ENCODE results near the gene TMEM242.

- TF ChIP-seq CTCF (IDR thresholded peaks at IDR 0.05; ENCODE audit: extremely low read depth in 1 of 2, insufficient read depth in 1 of 2, low read depth in 1 of 2, low read length in 2 of 2) (no peak), MAX (IDR thresholded peaks at IDR 0.05; ENCODE audit: insufficient read depth, insufficient read length) (no peak), JUN (IDR thresholded peaks at IDR 0.05; ENCODE audit: borderline replicate concordance, insufficient read depth, insufficient read length, low read depth) (no peak), POLR2AphosphoS5 (IDR thresholded peaks at IDR 0.05; ENCODE audit: insufficient read depth, low read depth, low read length) (no peak), POLR2A (IDR thresholded peaks at IDR 0.05; ENCODE audit: low read depth, low read length) (no peak)
These were observed 52.4 kb downstream of the TMEM242 start for GRCh38 chr6:157270916-157271315.

Data from endothelial cell of umbilical vein (primary cell).